IMR-90 (cell line): Measurements from ENCODE around the gene TMPRSS3.

ENCODE experiments used
- BHLHE40 ChIP-seq: fragments of 150-350 bp; IDR thresholded peaks from 2 replicates; pipeline ENCODE4 v1.6.1; 2016; ENCODE audit warnings: mild to moderate bottlenecking, low read depth, low read length
- CEBPB ChIP-seq: IDR thresholded peaks from 2 replicates; pipeline ENCODE4 v1.6.1; 2012; ENCODE audit warnings: low read depth, low read length, improper control_type of control experiment
- CTCF ChIP-seq: conservative IDR thresholded peaks from 2 replicates; pipeline ENCODE4 v1.5.1; 2012; ENCODE audit warnings: mild to moderate bottlenecking, low read depth, low read length, improper control_type of control experiment
- FOS ChIP-seq: fragments of 150-350 bp; IDR thresholded peaks from 2 replicates; pipeline ENCODE4 v1.6.1; 2016; ENCODE audit warnings: low read depth, low read length
- MAFK ChIP-seq: IDR thresholded peaks from 2 replicates; pipeline ENCODE4 v1.6.1; 2012; ENCODE audit warnings: low read depth, low read length, improper control_type of control experiment
- MAZ ChIP-seq: IDR thresholded peaks from 2 replicates; pipeline ENCODE4 v1.6.1; 2012; ENCODE audit warnings: low read depth, mild to moderate bottlenecking, low read length, improper control_type of control experiment, moderate library complexity, borderline replicate concordance
- MXI1 ChIP-seq: IDR thresholded peaks from 2 replicates; pipeline ENCODE4 v1.6.1; 2012; ENCODE audit warnings: low read depth, mild to moderate bottlenecking, low read length, moderate library complexity, borderline replicate concordance
- NFE2L2 ChIP-seq: fragments of 150-350 bp; IDR thresholded peaks from 2 replicates; pipeline ENCODE4 v1.6.1; 2016; ENCODE audit warnings: low read depth, mild to moderate bottlenecking, low read length
- POLR2A ChIP-seq: IDR thresholded peaks from 2 replicates; pipeline ENCODE4 v1.6.1; 2012; ENCODE audit warnings: mild to moderate bottlenecking, low read depth, low read length
- RAD21 ChIP-seq: IDR thresholded peaks from 2 replicates; pipeline ENCODE4 v1.6.1; 2012; ENCODE audit warnings: low read length, improper control_type of control experiment
- RCOR1 ChIP-seq: IDR thresholded peaks from 2 replicates; pipeline ENCODE4 v1.6.1; 2012; ENCODE audit warnings: mild to moderate bottlenecking, low read length, improper control_type of control experiment; ENCODE audit not compliant: insufficient replicate concordance
- RFX5 ChIP-seq: IDR thresholded peaks from 2 replicates; pipeline ENCODE4 v1.8.0; 2012; ENCODE audit warnings: low read depth, mild to moderate bottlenecking, low read length, moderate library complexity
- USF2 ChIP-seq: fragments of 150-350 bp; IDR thresholded peaks from 2 replicates; pipeline ENCODE4 v1.6.1; 2017; ENCODE audit warnings: mild to moderate bottlenecking, antibody characterized with exemption, low read length, low read depth

GRCh38 chr21:42362198-42362597 is 33.7 kb downstream of the TMPRSS3 start:
- TF ChIP-seq CTCF (no peak), USF2 (no peak), RFX5 (no peak), RCOR1 (no peak), RAD21 (no peak), MAFK (no peak), FOS (no peak), BHLHE40 (no peak), POLR2A (no peak), MXI1 (no peak), CEBPB (no peak), NFE2L2 (no peak), MAZ (no peak)
